H7 (cell line): ENCODE measurements around the gene SLC24A3. TPM values are rescaled to one million over a fixed set of nuclear protein-coding genes. Genes with fewer than 3 reads are reported as not detected.

Source experiments
- DNase-seq: peaks from one replicate; pipeline ENCODE4 v3.0.0; 2012
- H3K27me3 ChIP-seq: 2 replicates; pipeline ENCODE4 v1.6.0; 2011; ENCODE audit warnings: mild to moderate bottlenecking, low read length; ENCODE audit not compliant: control insufficient read depth, insufficient read depth
- H3K36me3 ChIP-seq: replicated peaks from 2 replicates; pipeline ENCODE4 v1.5.1; 2011; ENCODE audit warnings: low read length; ENCODE audit not compliant: control insufficient read depth, insufficient read depth
- H3K4me3 ChIP-seq: 2 replicates; pipeline ENCODE4 v1.5.1; 2011; ENCODE audit warnings: low read depth, mild to moderate bottlenecking, control low read depth, low read length, moderate library complexity; ENCODE audit not compliant: insufficient read depth
- total RNA-seq: library from RNA; depleted of rRNA; stranded (reverse); fragments of >200 nt; shearing (Covaris generic); gene quantifications from 2 replicates; pipeline ENCODE4 v1.2.3, GENCODE V29; 2014

Gene SLC24A3
- total RNA-seq, 1 experiment from 2014 or later = 0.48 TPM

GRCh38 chr20:19348582-19348981 lies 136.1 kb downstream of the SLC24A3 start:
- no peak overlapping the region for H3K4me3 ChIP-seq
- no peaks in the 10 kb centered on the region for H3K36me3 ChIP-seq
- no peak for DNase-seq

DNA sequence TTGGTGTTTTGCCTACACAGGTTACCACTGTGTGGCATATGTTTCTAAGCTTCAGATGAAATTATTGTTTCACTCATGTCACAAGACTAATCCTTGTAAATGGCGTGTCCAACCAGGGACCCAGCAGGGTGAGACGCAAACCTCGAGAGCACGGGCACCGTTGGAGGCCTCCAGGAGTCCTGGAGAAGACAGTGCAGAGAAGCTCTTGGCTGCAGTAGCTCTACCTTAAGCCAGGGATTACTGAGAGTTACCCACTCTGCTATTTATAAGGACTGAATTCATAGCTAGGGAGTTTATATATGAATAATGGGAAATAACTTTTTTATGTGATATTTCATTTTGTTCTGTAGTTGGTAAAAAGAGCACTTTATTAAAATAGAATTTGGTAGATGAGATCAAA lies 137.4 kb downstream of the SLC24A3 start:
- Histone ChIP-seq H3K4me3 (no peak overlapping the region), H3K36me3 (no peaks in the 10 kb centered on the region), H3K27me3 (no peaks in the 10 kb centered on the region)
- DNase-seq = no peak

More at GRCh38 chr20:19348582-19348981, 136.1 kb downstream of the SLC24A3 start:
- H3K27me3 ChIP-seq = no peaks in the 10 kb centered on the region

DNA sequence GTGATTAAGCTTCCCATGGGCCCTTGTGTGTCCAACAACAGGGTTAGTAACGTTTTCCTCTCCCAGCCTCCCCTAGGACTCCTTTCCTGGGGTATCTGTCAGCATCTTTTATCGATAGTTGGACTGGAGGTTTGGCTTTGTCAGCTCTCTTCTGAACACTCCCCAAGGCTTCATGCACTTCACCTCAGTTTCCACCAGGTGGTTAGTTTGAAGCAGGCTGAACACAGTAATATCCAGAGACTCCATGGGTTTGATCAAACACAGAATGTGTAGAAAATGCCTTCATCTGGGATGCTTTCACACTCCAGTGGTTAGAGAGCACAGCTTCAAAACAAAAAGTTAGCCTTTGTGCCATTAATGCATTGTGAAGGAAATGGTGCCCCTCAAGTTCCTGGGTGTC lies 139.1 kb downstream of the SLC24A3 start:
- no peaks in the 10 kb centered on the region for H3K36me3 ChIP-seq
- no peak overlapping the region for H3K4me3 ChIP-seq
- DNase-seq = no peak
- H3K27me3 ChIP-seq = no peaks in the 10 kb centered on the region

DNA sequence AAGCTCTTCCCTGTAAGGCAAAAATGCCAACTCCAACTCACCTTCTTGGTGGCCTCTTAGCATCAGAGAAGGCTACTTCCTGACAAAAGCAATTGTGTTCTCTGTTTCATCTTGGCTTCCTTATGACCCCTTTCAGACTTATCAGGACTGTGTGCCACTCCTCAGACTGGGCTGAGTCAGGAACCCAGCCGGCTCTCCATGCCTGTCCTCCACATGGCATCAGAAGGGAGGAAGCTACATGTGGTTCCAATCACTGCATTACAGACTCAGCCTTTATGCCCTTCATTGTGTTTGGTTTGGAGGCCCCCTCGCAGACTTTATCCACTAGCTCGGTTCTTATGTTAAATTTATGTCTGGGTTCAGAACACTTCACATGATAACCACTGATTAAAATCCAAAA lies 142.5 kb downstream of the SLC24A3 start:
- no peak overlapping the region for H3K4me3 ChIP-seq
- DNase-seq = no peak
- H3K27me3 ChIP-seq = no peaks in the 10 kb centered on the region
- H3K36me3 ChIP-seq = no peaks in the 10 kb centered on the region

- H3K4me3 ChIP-seq = no peak overlapping the region
- no peak for DNase-seq
- no peaks in the 10 kb centered on the region for H3K36me3 ChIP-seq
- no peaks in the 10 kb centered on the region for H3K27me3 ChIP-seq
Measured at GRCh38 chr20:19361790-19362189, 149.3 kb downstream of the SLC24A3 start.

DNA sequence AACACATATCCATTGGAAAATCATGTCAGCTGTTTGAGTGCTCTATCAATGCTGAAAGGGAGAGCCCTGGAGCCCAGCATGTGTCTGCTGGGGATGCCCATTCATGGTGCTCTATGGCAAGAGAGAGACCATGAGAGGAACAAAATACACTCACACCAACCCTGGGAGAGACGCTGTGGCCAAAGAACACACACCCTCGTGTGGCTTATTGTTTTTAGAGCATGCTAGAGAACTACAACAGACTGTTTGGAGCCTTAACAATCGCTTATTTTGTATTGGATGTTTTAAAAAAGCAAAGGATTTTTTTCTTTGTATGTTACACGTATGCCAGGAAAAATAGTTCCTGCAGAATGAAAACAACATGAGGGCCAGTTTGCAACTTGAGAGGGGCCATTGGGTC lies 151.0 kb downstream of the SLC24A3 start:
- no peak overlapping the region for H3K4me3 ChIP-seq
- DNase-seq = no peak

DNA sequence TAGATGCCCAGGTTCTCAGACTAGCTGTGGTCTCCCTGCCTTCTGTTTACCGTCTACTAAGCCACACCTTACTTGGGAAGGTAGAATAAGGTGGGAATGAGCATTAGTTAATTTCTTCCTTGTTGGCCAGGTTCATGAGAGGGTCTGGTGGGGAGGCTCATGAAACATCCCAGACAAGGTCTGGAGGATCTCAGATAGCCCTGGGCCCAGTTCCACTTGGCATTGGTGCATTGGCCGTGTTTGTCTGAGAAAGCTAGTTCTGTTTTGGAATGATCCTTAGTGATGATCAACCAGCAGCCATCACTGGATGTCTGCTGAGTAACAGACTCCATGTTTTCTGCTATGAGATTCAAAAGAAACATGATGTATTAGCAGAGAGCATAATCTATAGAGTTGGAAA lies 155.1 kb downstream of the SLC24A3 start:
- Histone ChIP-seq H3K36me3 (no peaks in the 10 kb centered on the region), H3K27me3 (no peaks in the 10 kb centered on the region), H3K4me3 (no peak overlapping the region)
- DNase-seq = no peak

More for the DNA sequence above, 151.0 kb downstream of the SLC24A3 start:
- Histone ChIP-seq H3K27me3 (no peaks in the 10 kb centered on the region), H3K36me3 (no peaks in the 10 kb centered on the region)

GRCh38 chr20:19368351-19368750 lies 155.9 kb downstream of the SLC24A3 start:
- no peaks in the 10 kb centered on the region for H3K27me3 ChIP-seq
- DNase-seq = no peak
- no peak overlapping the region for H3K4me3 ChIP-seq
- H3K36me3 ChIP-seq = no peaks in the 10 kb centered on the region

DNA sequence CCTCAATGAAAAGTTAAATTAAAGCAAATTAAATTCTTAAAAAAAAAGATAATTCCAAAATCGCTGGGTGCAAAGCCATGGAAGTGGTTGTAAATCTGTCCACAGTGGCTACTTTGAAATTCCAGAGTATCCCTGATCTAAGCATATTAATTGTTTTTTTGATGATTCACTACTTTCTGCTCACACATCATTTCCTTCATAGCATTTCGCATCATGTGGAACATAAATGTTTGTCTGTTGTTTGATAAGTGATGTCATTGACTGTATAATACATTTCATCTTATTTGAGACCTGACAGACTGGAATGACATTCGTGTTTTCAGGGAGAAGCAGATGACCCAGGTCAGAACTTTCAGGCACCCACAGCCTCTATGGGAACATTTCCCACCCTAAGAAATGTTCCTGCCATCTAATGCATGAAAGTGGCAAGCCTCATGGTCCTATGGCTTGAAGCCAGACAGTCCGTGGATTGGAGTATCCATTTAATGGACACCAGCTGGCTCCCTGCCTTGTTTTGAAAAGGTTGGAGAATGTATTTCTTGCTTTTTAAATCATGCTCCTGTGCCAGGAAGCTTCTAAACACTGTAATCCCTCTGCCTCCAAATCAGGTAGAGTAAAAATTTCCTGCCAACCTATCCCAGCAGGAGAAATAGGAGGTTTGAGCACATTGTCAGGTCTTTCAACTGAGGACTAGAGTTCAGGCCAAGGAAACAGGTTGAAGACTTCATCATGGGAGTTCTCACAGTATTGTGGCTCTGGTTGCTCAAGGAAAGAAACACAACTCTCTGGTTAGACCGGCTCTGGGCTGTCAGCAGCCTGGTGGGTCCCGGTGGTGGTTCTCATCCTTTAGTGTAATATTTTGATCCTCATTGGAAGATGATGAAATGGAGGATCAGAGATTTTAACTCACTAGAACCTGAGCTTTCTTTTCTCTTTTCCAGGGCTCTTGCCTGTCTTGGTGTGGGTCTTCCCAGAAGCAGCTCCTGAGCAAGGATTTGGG lies 157.9 kb downstream of the SLC24A3 start:
- no peak overlapping the region for H3K4me3 ChIP-seq
- DNase-seq = no peak
- no peaks in the 10 kb centered on the region for H3K36me3 ChIP-seq
- H3K27me3 ChIP-seq = no peaks in the 10 kb centered on the region

- Histone ChIP-seq H3K4me3 (no peak overlapping the region), H3K36me3 (no peaks in the 10 kb centered on the region), H3K27me3 (no peaks in the 10 kb centered on the region)
- DNase-seq = no peak
Measured at GRCh38 chr20:19371112-19371511, 158.7 kb downstream of the SLC24A3 start.

DNA sequence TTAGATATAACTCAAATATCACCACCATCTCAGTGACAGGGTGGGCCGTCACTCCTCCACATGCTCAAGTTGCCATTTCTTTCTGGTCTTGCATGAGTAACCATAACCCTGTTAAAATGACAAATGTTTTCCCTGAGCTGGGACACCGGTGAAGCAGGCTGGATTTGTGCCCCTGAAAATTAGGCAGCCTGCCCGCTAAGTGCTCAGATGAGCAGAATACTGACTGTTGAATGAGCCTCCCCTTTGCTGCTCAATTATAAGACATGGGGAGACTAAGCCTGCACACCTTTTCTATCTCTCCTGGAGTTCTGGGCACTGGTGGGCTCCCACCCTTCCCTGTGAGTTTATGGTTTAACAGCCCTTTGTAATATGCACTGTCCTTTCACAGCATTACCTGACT lies 161.8 kb downstream of the SLC24A3 start:
- DNase-seq = no peak
- Histone ChIP-seq H3K4me3 (no peak overlapping the region), H3K36me3 (no peaks in the 10 kb centered on the region), H3K27me3 (no peaks in the 10 kb centered on the region)

- Histone ChIP-seq H3K4me3 (no peak overlapping the region), H3K27me3 (no peaks in the 10 kb centered on the region), H3K36me3 (no peaks in the 10 kb centered on the region)
- DNase-seq = no peak
Measured at GRCh38 chr20:19375395-19375794, 163.0 kb downstream of the SLC24A3 start.

- Histone ChIP-seq H3K27me3 (no peaks in the 10 kb centered on the region), H3K36me3 (no peaks in the 10 kb centered on the region), H3K4me3 (no peak overlapping the region)
- no peak for DNase-seq
Measured at GRCh38 chr20:19375801-19376200, 163.4 kb downstream of the SLC24A3 start.

DNA sequence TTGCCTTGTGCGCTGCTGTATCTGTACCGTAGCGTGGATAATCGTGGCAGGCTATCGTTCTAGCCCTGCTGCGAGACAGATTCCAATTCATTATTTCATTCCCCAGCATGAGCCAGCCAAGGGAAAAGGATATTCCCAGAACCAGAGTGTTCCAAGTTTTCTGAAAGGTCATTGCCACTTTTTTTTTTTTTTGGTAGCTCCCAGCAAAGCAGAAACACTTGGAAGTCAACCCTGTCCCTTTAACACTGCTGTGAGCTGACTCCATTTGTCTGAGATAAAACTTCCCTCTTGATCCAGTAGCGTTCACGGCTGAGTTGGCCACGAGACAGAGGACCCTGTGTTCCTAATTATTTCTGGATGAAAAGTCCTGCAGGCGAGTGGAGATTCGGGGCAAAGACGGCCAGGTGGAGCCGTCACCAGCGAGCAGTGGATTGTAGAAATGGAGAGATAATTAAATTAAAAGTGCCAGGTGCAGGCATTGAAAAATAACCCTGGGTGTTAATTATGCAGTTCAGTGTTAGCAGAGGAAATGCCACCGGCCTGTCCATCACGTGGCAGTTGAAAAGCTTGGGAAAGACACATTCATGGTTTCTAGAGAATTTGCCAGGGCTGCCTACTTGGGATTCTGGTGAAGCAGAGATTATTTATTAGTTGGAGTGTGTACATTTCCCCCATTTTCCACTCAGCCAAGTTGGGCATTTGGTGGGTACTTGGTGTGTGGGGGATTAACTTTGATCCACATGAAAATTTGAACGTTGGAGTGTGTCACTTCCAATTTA lies 164.2 kb downstream of the SLC24A3 start:
- no peaks in the 10 kb centered on the region for H3K27me3 ChIP-seq
- H3K4me3 ChIP-seq = no peak overlapping the region
- DNase-seq = no peak
- no peaks in the 10 kb centered on the region for H3K36me3 ChIP-seq

GRCh38 chr20:19378058-19378457 lies 165.6 kb downstream of the SLC24A3 start:
- H3K36me3 ChIP-seq = no peaks in the 10 kb centered on the region
- DNase-seq = no peak
- H3K4me3 ChIP-seq = no peak overlapping the region
- H3K27me3 ChIP-seq = no peaks in the 10 kb centered on the region
